ENCODE measurements around the gene TMEM175.

TMEM175 gene

DNA sequence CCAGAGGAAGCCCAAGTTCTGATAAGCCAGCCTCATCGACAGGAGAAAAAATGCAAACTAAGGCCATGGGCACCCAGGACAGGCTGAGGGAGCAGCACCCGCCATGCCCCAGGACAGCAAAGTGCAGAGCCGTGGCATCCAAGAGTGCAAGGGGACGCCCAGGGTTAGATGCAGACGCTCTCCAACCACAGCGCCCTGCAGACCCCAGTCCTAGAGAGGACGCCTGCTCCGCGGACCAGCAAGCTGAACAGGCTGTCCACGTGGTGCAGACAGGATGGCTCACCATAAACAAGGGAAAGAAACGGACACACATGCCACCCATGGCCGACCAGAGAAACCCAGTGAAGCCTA lies 32.7 kb upstream of the TMEM175 start:
- no peak for DNase-seq (ENCODE audit: low read depth)

DNA sequence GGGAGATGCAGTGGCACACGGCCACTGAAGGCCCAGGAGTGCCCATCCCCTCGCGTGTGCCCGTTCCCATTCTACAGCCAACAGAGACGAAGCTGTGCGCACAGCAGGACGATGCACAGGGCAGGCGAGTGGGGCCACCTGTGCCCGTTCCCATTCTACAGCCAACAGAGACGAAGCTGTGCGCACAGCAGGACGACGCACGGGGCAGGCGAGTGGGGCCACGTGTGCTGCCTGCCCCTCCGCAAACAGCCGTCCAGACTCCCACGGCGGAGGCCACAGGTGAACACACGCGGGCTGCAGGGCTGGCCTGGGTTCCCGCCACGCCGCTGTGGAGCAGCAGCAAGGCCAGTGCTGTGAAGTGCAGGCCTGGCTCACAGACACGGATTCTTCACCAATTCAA lies 32.2 kb upstream of the TMEM175 start:
- no peak for DNase-seq (ENCODE audit: low read depth)

DNA sequence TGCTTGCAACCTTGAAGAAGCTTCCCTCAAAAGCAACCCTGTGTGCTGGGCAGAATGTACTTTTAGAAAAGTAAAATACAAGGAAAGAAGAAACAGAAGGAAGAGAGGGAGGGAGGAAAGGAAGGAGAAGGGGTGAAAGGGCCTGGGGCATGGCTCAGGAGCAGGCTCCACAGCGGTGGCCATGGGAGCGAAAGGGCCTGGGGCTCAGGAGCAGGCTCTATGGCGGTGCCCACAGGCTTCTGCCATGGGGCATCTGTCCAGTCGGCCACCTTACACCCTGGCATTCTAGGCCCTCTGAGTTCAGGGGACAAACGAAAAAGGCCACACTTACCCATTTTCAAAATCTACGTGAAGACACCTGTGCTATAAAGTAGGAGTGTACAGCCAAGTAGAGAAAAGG lies 31.5 kb upstream of the TMEM175 start:
- DNase-seq (ENCODE audit: low read depth), result no peak

DNA sequence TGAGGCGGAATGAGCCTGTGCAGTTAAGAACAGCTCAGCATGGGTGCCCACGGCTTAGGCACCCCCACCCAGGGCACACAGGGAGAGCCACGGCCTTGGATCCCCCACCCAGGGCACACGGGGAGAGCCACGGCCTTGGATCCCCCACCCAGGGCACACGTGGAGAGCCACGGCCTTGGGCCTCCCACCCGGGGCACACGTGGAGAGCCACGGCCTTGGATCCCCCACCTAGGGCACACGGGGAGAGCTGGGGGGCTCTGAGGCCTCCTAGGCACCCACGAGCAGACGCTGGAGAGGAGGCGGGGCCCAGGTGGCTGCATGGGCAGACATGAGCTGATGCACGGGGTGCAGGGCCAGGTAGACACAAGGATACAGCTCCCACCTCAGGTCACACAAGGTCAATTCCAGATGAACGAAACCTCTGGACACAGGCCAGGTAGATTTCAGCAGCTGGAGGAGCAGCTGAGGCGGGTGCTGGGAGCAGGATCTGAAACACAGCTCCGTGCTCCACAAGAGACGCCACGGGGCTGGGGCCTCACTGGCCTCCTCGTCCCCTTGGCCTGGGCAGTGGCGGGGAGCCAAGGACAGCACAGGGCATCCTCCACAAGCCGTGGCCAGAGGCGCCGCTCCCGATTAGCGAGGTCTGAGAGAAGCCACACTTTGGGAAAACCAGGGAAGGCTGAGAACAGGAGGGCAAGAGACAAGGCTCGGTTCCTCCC lies 30.9 kb upstream of the TMEM175 start:
- DNase-seq (ENCODE audit: low read depth), result no peak

DNA sequence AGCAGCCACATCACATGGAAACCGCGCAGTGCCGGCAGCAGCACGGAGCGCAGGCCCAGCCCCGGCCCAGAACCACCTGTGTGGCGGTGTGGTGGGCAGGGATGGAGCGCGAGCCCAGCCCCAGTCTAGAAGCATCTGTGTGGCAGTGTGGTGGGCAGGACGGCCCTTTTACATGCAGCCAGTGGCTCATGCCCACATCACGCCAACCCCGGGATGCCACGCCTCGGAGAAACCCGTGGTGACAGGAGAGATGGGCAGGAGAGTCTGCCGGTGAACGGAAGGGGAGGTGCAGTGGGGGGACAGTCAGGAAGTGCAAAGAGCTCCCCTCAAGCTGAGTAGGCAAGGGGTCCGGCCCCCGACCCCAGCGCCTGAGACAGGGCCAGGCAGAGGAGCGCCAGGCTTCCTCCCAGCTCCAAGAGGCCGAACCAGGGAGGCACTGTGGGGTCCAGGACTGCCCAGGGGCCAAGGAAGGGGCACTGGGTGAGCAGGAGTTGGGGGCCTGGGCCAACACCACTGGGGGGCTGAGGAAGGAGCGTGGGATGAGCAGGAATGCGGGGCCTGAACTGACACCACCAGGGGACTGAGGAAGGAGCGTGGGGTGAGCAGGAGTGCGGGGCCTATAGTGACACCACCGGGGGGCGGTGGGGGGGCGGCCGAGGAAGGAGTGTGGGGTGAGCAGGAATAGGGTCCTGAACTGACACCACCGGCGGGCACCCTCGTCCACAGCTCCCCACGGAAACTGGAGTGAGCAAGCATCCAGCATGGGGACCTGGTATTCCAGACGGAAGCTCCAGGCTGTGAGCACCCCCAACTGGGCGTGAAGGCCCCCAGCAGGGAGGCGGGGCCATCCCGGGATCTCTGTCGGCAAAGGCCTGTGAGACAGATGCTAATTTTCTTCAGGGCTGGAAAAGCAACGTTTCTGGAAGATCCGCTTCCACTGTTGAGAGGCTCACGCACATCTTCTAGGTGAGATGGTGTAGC lies 28.9 kb upstream of the TMEM175 start:
- DNase-seq (ENCODE audit: low read depth), result no peak

DNA sequence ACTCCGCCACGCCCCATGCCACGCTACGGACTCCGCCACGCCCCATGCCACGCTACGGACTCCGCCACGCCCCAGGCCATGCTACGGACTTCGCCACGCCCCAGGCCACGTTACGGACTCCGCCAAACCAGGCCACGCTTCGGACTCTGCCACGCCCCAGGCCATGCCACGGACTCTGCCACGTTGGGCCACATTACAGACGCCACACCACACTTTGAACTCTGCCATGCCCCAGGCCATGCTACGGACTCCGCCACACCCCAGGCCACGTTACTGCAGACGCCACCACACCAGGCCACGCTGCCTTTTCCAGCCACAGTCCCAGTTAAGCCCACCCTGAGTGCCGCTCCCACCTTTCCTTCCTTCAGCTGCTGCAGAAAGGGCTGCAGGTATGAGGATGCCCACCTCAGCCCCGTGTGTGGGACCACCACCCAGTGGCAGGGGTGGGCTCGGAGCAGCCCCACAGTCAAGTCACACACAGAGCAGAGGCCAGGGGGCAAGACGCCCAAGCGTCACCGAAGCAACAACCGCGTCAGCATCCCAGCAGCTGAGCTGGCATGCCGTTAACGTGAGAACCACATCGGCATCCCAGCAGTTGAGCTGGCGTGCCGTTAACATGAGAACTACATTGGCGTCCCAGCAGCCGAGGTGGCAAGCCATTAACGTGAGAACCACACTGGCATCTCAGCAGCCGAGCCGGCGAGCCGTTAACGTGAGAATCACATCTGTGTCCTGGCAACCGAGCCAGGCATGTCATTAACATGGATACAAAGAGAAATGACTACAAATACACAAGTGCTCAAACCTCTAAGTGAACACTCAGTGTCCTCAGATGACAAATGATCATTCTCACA lies 26.5 kb upstream of the TMEM175 start:
- no peak for DNase-seq (ENCODE audit: low read depth)

DNA sequence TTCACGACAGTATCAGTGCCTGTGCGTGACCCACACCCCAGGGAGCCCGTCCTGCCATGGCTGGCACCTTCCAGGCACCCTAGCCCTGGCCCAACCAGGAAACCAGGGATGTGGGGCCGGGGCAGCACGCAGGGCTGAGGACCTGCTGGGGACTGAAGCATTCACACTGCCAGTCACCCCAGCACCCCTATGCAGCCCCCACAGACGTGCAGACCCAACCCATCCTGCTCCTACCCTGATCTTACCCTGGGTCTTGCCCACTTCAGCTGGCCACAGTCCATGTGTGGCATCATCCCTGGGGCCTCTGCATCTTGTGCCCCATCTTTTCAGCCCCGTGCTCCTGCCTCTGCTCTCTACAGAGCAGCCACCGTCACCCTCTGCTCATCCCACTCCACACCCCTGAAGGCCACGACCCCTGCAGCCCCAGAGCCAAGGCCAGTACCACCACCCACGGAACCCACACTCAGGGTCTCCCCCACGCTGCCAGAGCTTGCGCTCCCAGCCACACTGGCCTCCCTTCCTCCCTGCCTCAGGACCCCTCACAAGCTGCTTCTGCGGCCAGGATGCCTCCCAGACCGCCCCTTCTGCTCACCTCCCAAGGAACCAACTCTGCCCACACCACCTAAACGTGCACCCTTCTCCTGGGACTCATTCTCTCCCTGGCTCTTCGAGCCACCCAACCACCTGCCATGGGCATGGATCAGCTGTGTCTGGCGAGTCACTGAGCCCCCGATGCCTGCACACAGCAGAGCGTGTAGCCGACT lies 25.7 kb upstream of the TMEM175 start:
- DNase-seq (ENCODE audit: low read depth), result no peak

DNA sequence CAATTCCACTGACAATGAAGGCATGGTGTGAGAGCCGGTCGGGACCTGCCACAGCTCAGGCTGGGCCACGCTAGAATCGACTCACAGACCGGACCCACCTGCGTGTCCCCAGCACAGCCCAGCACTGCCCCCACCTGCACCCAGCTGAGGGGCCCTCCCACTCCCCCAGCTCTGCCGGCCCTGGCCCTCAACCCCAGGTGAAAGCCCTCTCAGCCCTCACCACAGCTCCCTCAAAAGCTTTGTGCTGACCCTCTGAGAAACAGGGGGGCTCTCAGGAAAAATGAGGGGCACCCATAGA lies 25.2 kb upstream of the TMEM175 start:
- no peak for DNase-seq (ENCODE audit: low read depth)

DNA sequence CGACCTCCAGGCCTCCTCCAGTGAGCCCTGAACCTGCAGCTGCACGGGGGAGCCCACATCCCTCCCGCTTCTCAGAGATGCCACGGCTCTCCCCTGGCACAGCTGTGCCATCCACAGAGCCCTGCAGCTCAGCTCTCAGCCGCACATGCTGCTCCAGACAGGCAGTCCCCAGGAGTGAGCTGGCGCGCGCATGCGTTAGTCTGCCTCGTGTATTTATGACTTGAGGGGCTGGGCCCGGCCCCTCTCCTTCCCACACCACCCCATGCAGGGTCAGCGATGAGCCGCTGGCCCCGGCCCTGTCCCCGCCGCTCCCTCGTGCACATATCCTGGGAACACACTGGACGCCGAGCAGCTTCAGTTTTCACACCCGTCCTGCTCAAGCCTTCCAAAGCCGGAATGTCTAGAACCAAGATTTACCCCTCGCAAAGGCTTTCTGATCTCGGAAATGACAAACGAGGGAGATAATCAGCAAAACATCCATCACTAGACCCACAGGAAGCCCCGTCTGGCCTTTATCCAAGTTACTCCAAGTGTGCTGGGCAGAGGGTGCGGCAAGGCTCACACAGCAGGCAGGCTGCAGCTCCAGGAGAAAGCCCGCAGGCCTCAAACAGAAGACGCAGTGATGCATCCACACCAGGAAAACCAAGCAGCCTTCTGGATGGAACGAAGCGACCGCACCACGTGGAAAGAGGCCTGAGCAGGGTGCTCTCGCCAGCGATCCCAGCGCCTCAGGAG lies 24.4 kb upstream of the TMEM175 start:
- DNase-seq (ENCODE audit: low read depth), result no peak

DNA sequence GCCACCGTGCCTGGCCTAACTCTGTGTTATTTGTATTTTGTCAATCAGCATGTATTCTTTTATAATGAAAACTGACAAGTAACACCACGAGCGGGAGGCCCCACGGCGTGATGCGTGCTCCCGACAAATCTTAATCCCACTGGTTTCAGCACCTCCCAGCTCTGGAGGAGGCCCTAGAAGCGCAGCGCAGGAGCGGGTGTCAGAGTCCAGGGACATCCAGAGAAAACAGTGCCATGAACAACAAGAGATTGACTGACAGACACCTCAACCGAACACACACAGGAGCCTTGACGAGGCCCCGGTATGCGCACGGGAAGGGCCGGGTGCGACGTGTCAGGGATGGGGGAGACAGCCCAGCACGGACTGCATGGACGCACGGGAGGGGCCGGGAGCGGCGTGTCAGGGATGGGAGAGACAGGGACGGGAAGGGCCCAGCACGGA lies 23.1 kb upstream of the TMEM175 start:
- no peak for DNase-seq (ENCODE audit: low read depth)

DNA sequence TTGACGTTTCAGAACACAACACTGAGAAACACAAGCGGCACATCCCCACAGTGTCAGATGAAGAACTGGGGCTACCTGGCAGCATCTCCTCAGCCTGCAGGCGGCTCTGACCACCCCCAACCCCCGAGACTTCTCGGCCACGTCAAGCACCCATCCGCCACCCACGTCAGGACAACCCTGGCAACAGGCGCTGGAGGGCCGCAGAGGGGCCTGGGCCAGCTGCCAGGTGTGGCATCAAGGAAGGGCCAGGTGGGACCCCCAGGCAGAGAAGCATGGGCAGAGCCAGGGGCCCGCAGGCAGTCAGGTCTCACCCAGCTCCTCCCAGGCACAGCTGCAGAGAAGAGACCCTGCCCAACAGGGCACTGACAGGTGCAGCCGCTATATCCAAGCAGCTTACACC lies 22.4 kb upstream of the TMEM175 start:
- DNase-seq (ENCODE audit: low read depth), result no peak

DNA sequence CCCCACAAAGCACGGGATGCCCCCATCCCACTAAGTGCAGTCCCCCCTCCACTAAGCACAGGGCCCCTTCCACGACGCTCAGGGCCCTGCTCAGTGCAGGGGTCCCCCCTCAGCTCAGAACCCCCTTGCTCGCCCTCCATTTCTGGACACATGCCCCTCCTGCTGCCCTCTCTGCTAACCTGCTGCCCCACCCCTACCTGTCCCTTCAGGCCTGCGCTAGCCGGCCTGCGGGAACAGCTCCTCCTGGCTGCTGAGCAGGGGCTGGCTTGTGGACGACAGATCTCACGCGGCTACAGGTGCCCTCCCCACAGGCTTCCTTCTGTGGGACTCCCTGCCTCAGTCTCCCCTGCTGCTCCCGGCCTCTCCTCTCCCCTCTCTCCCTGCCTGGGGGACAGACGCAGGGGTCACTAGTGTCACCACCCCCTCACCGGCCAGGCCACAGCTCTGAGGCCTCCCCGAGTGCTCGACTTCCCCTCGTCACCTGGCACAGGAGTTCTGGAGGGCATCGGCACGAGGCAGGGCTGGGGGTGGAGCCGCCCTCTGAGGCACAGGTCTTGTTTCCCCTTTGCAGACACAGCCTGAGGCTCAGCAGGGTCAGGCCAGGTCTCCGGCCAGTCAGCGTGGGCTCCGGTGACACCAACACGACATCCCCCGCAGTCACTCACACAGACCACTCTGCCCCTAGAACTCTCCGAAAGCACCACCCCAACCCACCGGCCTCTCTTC lies 21.7 kb upstream of the TMEM175 start:
- DNase-seq (ENCODE audit: low read depth), result no peak

DNA sequence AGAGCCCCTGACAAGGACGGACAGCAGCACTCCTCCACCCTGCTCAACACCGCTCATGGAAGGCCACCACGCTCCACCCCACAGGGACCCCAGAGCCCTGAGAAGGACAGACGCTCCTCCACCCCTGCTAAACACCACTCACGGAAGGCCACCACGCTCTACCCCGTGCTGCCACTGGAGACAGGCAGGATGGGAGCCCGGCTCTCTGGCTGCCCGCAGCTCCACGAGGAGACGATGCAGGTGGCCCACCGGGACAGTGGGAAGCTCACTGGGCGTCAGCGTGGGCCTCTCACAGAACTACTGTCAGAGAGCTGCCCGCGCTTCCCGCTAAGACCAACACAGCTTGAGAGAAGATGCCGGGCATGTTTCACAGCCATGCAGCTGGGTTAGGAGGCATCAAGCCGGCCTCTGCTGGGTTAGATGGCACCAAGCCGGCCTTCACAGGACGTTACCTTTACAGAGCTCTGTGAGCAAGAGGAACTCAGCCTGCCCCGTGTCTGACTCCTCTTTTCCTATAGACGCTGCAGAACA lies 21.0 kb upstream of the TMEM175 start:
- no peak for DNase-seq (ENCODE audit: low read depth)

DNA sequence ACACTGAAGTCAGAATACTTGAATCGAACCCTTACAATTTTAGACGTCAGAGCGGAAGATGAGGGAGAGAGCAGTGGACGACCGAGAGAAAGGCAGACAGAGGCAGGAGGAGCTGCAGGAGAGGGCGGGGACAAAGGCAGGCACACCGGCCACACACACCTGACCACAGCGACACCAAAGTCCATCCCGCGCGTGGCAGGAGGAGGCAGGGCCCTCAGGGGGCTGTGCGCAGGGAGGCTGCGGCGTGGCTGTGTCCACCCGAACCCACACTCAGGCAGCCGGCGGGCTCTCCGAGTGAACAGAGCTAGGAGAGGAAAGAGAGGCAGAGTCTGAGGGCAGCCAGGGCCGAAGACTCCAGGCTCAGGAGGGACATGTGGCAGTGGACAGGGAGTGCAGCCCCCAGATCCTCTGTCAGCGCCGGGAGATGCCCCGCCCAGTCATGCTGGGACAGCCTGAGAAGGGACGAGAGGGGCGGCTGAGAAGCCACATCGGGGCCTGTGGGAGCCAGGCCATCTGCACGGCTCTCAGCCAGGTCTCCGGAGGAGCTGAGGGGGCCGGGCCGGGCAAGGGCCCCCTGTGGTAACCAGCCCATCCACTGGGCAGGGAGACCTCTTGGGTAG lies 20.3 kb upstream of the TMEM175 start:
- DNase-seq (ENCODE audit: low read depth), result no peak

DNA sequence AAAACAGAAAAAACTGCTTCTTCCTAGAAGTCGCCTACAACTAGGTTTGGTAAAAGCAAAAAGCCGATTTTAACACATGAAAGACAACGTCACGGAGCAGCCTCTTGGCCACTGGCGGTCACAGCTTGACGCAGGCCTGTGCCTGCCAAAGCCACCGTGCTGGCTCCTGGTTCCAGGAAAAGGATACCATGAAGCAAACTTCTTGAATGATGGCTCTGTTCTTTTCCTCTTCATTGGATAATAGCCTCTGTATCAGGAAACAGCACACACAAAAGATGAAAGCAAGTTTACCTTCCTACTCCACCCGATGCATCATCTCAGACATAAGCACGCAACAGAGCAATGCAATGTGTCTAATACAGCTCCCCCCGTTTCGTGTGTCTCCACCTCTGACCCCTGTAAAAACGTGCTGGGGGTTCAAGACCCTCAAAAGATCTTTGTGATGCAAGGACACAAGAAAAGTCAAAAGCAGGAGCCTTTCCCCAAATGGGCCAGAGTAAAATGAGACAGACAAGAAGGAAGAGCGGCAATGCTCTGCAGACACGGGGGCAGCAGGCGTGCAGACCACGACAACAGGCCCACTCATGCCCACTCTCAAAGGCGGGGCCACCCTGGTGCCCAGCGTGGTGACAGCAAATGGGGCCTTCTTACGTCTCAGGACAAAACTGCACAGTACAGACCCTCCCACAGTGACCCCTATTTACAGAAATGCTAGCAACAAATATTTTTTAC lies 19.5 kb upstream of the TMEM175 start:
- no peak for DNase-seq (ENCODE audit: low read depth)

DNA sequence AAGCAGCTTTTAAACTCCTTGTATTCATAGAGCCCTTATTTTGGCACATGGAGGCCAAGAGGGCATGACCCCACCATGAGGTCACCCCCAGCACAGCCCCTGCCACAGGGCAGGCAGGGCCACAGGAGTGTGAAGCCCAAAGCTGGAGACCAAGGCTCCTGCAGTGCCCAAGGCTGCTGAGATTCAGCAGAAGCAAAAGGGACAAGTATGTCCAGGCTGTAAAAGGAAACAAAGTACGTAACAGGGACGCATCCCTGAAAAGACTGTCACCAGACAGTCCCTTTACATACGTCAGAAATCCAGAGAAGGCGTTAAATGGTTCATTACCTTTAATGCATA lies 19.0 kb upstream of the TMEM175 start:
- no peak for DNase-seq (ENCODE audit: low read depth)

DNA sequence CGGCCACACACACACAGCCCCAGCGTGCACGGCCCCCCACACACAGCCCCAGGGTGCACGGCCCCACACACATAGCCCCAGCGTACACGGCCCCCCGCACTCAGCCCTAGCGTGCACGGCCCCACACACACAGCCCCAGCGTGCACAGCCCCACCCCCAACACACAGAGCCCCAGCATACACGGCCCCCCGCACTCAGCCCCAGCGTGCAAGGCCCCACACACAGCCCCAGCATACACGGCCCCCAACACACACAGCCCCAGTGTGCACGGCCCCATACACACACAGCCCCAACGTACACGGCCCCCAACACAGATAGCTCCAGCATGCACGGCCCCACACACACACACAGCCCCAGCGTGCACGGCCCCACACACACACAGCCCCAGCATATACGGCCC lies 17.7 kb upstream of the TMEM175 start:
- no peak for DNase-seq (ENCODE audit: low read depth)

DNA sequence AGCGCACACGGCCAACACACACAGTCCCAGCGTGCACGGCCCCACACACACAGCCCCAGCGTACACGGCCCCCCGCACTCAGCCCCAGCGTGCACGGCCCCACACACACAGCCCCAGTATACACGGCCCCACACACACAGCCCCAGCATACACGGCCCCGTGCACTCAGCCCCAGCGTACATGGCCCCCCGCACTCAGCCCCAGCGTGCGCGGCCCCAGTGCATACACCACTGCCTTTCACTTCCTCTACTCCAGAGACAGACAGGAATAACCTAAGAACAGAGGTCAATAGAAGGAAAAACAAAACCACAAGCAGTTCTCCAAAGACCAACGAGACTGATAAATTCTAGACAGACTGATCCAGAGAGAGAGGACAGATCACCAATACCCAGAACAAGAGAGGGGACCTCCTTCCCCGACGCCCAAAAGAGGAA lies 17.2 kb upstream of the TMEM175 start:
- no peak for DNase-seq (ENCODE audit: low read depth)

DNA sequence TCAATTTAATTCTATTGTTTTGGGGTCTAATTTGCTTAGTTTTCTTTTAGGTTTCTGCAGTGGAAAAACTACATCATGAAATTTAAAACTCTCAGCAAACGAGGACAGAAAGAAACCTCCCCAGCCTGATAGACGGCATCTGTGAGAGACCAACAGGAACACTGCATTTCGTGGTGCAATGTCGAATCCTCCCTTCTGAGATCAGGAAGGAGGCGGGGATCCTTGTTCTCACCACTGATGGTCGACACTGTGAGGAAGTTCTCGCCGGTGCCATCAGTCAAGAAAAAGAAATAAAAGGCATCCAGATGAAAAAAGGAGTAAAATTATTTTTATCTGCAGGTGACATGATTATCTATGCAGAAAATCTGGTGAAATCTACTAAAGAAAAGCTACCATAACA lies 16.7 kb upstream of the TMEM175 start:
- DNase-seq (ENCODE audit: low read depth), result no peak
